ENCODE data around the gene IL27RA. TPM values are rescaled to one million over a fixed set of nuclear protein-coding genes. Genes with fewer than 3 reads are reported as not detected.
"Not testable (repeated sequence)": the region's sequence is repeated elsewhere in the genome, so short reads cannot be mapped to it uniquely, and the experiment has no call there.

IL27RA gene
- total and polyA plus RNA-seq, 2 donors (not counting 3 experiments of a cell fraction or from before 2014, with no cell fraction given) = 1.6 to 4.5 TPM

GRCh38 chr19:14023404-14024235 lies 7.9 kb upstream of the IL27RA start:
- H3K79me2 ChIP-seq (ENCODE audit: control insufficient read depth, insufficient read depth, low read length) = no peaks in the 10 kb centered on the region
- no peaks in the 10 kb centered on the region for H4K20me1 ChIP-seq (replicated peaks; ENCODE audit: control insufficient read depth, extremely low read depth, insufficient read depth, low read length)
- no peaks in the 10 kb centered on the region for H3K9me1 ChIP-seq (replicated peaks; ENCODE audit: control insufficient read depth, extremely low read depth, insufficient read depth, low read length)
- DNase-seq (ENCODE audit: low read depth, low spot score) (peak; percentile 83), FAIRE-seq (peak; percentile 92)
- peak; percentile 83 for TF ChIP-seq GATA2 (IDR thresholded peaks at IDR 0.05; ENCODE audit: insufficient read depth, insufficient read length, low read depth, low read length)
- TF ChIP-seq FOS (IDR thresholded peaks at IDR 0.05; ENCODE audit: borderline replicate concordance, insufficient read depth, low read length) = peak; percentile 52
- no peak for TF ChIP-seq POLR2A (IDR thresholded peaks at IDR 0.05; ENCODE audit: low read depth, low read length)
- TF ChIP-seq CTCF (IDR thresholded peaks at IDR 0.05; ENCODE audit: extremely low read depth in 1 of 2, insufficient read depth in 1 of 2, low read depth in 1 of 2, low read length in 2 of 2) = peak in 1 of 2 donors; percentile 48
- ChIA-PET POLR2A (no interaction called here), CTCF (interaction anchor here (0.6 to 2.7 kb wide), 9 partner anchors 8 to 118 kb away, joined by 3 to 25 read pairs (median 4); partner anchors contain the start of genes IL27RA and RFX1)
- H3K36me3 ChIP-seq (ENCODE audit: control insufficient read depth in 2 of 2, extremely low read depth in 1 of 2, insufficient read depth in 2 of 2, low read length in 2 of 2) = no peaks in the 10 kb centered on the region
- no peak overlapping the region for H3K9ac ChIP-seq (replicated peaks; ENCODE audit: extremely low read depth, insufficient read depth, low read length)
- peaks cover 6% of the 10 kb centered on the region for H3K4me1 ChIP-seq (ENCODE audit: control insufficient read depth, extremely low read depth, insufficient read depth, low read length)
- no TSS peak for BruUV-seq (replicated peaks)
- no peaks in the 10 kb centered on the region for H3K9me3 ChIP-seq (replicated peaks; ENCODE audit: control insufficient read depth, insufficient read depth, low read length)
- intact Hi-C loops (cut with micrococcal nuclease) = no loop called here
- no peak overlapping the region for H3K27ac ChIP-seq (ENCODE audit: insufficient read depth, low read depth, low read length)
- no peak overlapping the region for H2AFZ ChIP-seq (ENCODE audit: low read depth, low read length)
- no peak overlapping the region for H3K4me3 ChIP-seq (replicated peaks in 1 of 3; ENCODE audit: insufficient read depth in 1 of 3, low read depth in 1 of 3, low read length in 3 of 3)
- dilution Hi-C loops (cut with MboI; ENCODE audit: extremely low pct_ligation_motif_present, low sequenced_read_pairs) = no loop called here
- H3K4me2 ChIP-seq (ENCODE audit: insufficient read depth, low read length) = no peak overlapping the region
- peaks cover 0 to 5% of the 10 kb centered on the region in 2 experiments for H3K27me3 ChIP-seq (ENCODE audit: control insufficient read depth in 2 of 2, insufficient read depth in 2 of 2, low read length in 2 of 2)

DNA sequence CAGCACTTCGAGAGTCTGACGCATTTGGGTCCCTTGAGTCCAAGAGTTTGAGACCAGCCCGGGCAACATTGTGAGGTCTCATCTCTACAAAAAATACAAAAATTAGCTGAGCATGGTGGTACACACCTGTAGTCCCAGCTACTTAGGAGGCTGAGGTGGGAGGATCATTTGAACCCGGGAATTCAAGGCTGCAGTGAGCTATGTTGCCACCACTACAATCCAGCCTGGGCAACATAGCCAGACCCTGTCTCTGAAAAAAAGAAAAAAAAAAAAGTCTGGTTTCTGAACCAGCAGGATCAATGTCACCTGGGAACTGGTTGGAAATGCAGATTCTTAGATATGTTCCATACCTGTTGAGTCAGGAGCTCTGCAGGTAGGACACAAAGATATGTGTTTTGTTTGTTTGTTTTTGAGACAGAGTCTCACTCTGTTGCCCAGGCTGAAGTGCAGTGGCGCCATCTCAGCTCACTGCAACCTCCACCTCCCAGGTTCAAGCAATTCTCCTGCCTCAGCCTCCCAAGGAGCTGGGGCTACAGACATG lies 4.8 kb upstream of the IL27RA start:
- H3K9me3 ChIP-seq (replicated peaks; ENCODE audit: control insufficient read depth, insufficient read depth, low read length); H3K27me3 ChIP-seq (ENCODE audit: control insufficient read depth in 2 of 2, insufficient read depth in 2 of 2, low read length in 2 of 2); intact Hi-C loops (cut with micrococcal nuclease); H3K9me1 ChIP-seq (replicated peaks; ENCODE audit: control insufficient read depth, extremely low read depth, insufficient read depth, low read length); DNase-seq (ENCODE audit: low read depth, low spot score); dilution Hi-C loops (cut with MboI; ENCODE audit: extremely low pct_ligation_motif_present, low sequenced_read_pairs); H3K4me3 ChIP-seq (replicated peaks in 1 of 3; ENCODE audit: insufficient read depth in 1 of 3, low read depth in 1 of 3, low read length in 3 of 3); FAIRE-seq; H3K9ac ChIP-seq (replicated peaks; ENCODE audit: extremely low read depth, insufficient read depth, low read length); H3K4me1 ChIP-seq (ENCODE audit: control insufficient read depth, extremely low read depth, insufficient read depth, low read length); H4K20me1 ChIP-seq (replicated peaks; ENCODE audit: control insufficient read depth, extremely low read depth, insufficient read depth, low read length); H3K4me2 ChIP-seq (ENCODE audit: insufficient read depth, low read length); H2AFZ ChIP-seq (ENCODE audit: low read depth, low read length); H3K36me3 ChIP-seq (ENCODE audit: control insufficient read depth in 2 of 2, extremely low read depth in 1 of 2, insufficient read depth in 2 of 2, low read length in 2 of 2); H3K79me2 ChIP-seq (ENCODE audit: control insufficient read depth, insufficient read depth, low read length); H3K27ac ChIP-seq (ENCODE audit: insufficient read depth, low read depth, low read length); BruUV-seq (replicated peaks); POLR2A ChIA-PET: not testable (repeated sequence)
- CTCF ChIA-PET = interaction anchor here (1.1 to 1.2 kb wide), 2 partner anchors 8 to 16 kb away, joined by 3 read pairs; no protein-coding TSS in a partner anchor

Data from endothelial cell of umbilical vein (primary cell).